Colonic mucosa (tissue), 4 donors: ENCODE results near the gene PCAT7. TPM values are rescaled to one million over a fixed set of nuclear protein-coding genes. Genes with fewer than 3 reads are reported as not detected.

Experiments used
- DNase-seq: peaks from one replicate; pipeline ENCODE4 v3.0.0-alpha.2; 2020
- H3K27ac ChIP-seq: fragments of 200-600 bp; one replicate; pipeline ENCODE4 v1.8.0; 2021
- H3K27me3 ChIP-seq: fragments of 200-600 bp; one replicate; pipeline ENCODE4 v1.8.0; 2021
- H3K36me3 ChIP-seq: fragments of 200-600 bp; one replicate; pipeline ENCODE4 v1.8.0; 2021
- H3K4me1 ChIP-seq: fragments of 200-600 bp; one replicate; pipeline ENCODE4 v1.8.0; 2021; ENCODE audit warnings: mild to moderate bottlenecking
- H3K4me3 ChIP-seq: fragments of 200-600 bp; one replicate; pipeline ENCODE4 v1.8.0; 2021
- H3K9ac ChIP-seq, 2 donors: one replicate each; pipeline ENCODE4 v1.7.0; 2013; ENCODE audit warnings: control low read depth in 2 of 2, low read depth in 2 of 2, low read length in 2 of 2
- H3K9me3 ChIP-seq: fragments of 200-600 bp; one replicate; pipeline ENCODE4 v1.8.0; 2021
- intact Hi-C: fragments of 100-400 bp; cut with DNase I; formaldehyde crosslinking; loops from one replicate; pipeline ENCODE4 v1.14.1; 2022
- total RNA-seq, 2 donors: library from RNA; stranded (reverse); fragmentation: NEBNext Ultra II Directional in 1 of 2; extraction: Animal tissue kit (Norgen Biotek cat#: 25700) in 1 of 2; gene quantifications; one replicate each; pipeline ENCODE4 v1.2.1, GENCODE V29; 2021
- TF ChIP-seq, protein P1 (sequence below): fragments of 200-600 bp; IDR thresholded peaks from one replicate; pipeline ENCODE4 v1.8.0; 2022; ENCODE audit warnings: antibody characterized with exemption, mild to moderate bottlenecking
- donor health status: healthy.
- donor health status: DM: no; HTN: no; CAD: no.
- donor health status: DM: no; HTN: no; CAD: no.

The PCAT7 gene
- total RNA-seq, 2 donors from 2014 or later, result 2.1 to 2.5 TPM

DNA sequence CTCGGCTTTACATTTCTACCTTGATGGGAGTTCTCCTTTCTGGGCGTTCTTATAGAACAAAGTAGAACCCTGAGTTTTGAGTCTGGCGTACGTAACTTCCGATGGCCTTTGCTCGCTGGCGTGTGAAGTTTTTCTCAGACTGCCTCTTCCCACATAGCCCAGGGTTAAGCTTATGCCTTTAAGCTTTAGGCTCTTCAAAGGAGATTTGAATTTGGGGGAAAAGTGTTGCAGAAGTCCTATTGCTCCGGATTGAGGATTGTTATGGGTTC, 52.5 kb downstream of the PCAT7 start:
- no peaks in the 10 kb centered on the region for H3K9me3 ChIP-seq
- no peak overlapping the region for H3K4me3 ChIP-seq
- peak overlapping the region; percentile 78 for H3K27ac ChIP-seq

DNA sequence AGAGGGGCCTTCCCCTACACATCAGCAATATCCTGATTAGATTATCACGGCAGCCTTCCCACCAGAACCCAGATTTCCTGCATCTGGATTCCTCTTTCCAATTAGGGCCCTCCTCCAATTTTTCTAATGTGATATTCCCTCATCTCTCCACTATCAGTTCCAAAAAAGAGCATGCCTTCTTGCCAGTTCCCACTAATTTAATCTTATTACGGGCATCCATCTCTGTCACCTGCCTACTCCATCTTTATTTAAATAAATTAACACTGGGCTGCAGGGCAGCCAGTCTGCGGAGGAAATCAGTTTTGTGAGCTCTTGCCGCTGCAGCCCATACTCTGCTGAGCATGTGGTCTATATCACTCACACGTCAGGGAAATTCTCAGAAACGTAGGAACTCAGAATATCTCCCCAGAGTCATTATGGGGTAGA, 55.3 kb downstream of the PCAT7 start:
- intact Hi-C loops, result no loop called here
- DNase-seq, result no peak
- Histone ChIP-seq H3K9me3 (no peaks in the 10 kb centered on the region), H3K27ac (no peak overlapping the region), H3K36me3 (no peaks in the 10 kb centered on the region), H3K4me1 (peaks cover 16% of the 10 kb centered on the region), H3K9ac (no peak overlapping the region), H3K4me3 (no peak overlapping the region), H3K27me3 (no peaks in the 10 kb centered on the region)
- TF ChIP-seq, protein P1, sequence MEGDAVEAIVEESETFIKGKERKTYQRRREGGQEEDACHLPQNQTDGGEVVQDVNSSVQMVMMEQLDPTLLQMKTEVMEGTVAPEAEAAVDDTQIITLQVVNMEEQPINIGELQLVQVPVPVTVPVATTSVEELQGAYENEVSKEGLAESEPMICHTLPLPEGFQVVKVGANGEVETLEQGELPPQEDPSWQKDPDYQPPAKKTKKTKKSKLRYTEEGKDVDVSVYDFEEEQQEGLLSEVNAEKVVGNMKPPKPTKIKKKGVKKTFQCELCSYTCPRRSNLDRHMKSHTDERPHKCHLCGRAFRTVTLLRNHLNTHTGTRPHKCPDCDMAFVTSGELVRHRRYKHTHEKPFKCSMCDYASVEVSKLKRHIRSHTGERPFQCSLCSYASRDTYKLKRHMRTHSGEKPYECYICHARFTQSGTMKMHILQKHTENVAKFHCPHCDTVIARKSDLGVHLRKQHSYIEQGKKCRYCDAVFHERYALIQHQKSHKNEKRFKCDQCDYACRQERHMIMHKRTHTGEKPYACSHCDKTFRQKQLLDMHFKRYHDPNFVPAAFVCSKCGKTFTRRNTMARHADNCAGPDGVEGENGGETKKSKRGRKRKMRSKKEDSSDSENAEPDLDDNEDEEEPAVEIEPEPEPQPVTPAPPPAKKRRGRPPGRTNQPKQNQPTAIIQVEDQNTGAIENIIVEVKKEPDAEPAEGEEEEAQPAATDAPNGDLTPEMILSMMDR, result no peak

More for the DNA sequence above, 52.5 kb downstream of the PCAT7 start:
- Histone ChIP-seq H3K27me3 (no peaks in the 10 kb centered on the region), H3K9ac (peak overlapping the region; percentile 13 to 91), H3K36me3 (no peaks in the 10 kb centered on the region), H3K4me1 (peaks cover 16% of the 10 kb centered on the region)
- TF ChIP-seq, protein P1, result no peak
- no peak for DNase-seq
- intact Hi-C loops, result no loop called here

DNA sequence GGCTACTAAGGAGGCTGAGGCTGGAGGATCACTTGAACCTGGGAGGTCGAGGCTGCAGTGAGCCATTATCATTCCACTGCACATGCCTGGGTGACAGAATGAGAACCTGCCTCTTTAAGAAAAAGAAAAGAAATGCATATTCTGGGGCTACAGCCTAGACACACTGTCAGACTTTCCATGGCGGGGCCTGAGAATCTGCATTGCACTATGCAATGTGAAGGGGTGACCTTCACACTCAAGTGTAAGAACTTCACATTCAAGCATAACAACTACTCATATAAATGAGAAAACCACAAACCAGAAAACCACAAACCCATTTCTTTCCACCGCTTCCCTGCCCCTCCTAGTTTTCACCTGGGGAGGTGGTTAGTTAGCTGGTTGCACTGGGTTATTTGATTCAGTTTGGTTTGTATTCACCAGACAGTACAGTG, 56.8 kb downstream of the PCAT7 start:
- no peak for DNase-seq
- TF ChIP-seq, protein P1, result no peak
- Histone ChIP-seq H3K4me3 (no peak overlapping the region), H3K27me3 (no peaks in the 10 kb centered on the region), H3K4me1 (peaks cover 16% of the 10 kb centered on the region), H3K36me3 (no peaks in the 10 kb centered on the region), H3K27ac (peak overlapping the region; percentile 72), H3K9ac (peak overlapping the region in 1 of 2 donors; percentile 57), H3K9me3 (no peaks in the 10 kb centered on the region)
- intact Hi-C loops, result no loop called here

DNA sequence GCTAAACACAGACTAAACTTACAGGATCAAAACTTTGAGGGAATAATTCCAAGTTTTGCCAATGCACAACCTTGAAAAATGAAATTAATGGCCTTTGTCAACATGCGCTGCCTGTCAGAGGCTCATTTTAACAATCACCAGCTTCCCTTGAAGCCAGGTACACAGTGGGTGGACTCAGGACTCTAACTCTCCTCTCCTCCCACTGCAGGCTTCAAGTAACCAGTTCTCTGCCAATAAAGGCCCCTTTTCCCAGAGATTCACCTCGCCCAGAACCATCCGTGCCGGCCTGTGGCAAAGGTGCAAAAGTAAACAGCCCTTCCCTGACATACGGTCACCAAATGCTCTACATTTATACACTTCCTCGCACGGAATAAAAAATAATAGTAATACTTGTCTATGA, 57.2 kb downstream of the PCAT7 start:
- Histone ChIP-seq H3K9me3 (no peaks in the 10 kb centered on the region), H3K9ac (peak overlapping the region in 1 of 2 donors; percentile 57), H3K27me3 (no peaks in the 10 kb centered on the region), H3K36me3 (no peaks in the 10 kb centered on the region), H3K27ac (peak overlapping the region; percentile 72), H3K4me3 (no peak overlapping the region), H3K4me1 (peaks cover 13% of the 10 kb centered on the region)
- intact Hi-C loops, result no loop called here
- TF ChIP-seq, protein P1, result no peak
- DNase-seq, result peak; percentile 70

DNA sequence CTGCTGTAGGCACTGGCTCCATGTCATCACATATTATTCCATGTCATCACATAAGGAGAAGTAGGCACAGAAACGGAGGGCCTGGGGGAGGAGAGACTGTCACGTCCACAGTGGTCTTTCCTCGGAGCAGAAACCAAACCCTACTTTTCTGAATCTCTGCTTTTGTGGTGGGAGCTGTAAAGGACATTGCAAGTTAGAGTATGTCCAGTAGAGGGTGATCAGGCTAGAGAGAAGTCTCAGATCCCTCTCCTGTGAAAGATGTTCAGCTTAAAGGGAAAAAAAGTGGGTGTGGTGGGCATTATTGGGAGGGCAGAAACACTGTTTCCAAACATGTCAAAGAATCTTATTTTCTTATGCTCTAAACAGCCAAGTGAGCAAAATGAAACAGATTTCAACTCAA, 58.1 kb downstream of the PCAT7 start:
- no peak overlapping the region for H3K27ac ChIP-seq
- no peak overlapping the region for H3K9ac ChIP-seq
- no peak for DNase-seq
- intact Hi-C loops, result no loop called here
- H3K36me3 ChIP-seq, result no peaks in the 10 kb centered on the region
- no peaks in the 10 kb centered on the region for H3K9me3 ChIP-seq
- TF ChIP-seq, protein P1, result no peak
- H3K4me3 ChIP-seq, result no peak overlapping the region
- H3K4me1 ChIP-seq, result peaks cover 7% of the 10 kb centered on the region
- no peaks in the 10 kb centered on the region for H3K27me3 ChIP-seq

DNA sequence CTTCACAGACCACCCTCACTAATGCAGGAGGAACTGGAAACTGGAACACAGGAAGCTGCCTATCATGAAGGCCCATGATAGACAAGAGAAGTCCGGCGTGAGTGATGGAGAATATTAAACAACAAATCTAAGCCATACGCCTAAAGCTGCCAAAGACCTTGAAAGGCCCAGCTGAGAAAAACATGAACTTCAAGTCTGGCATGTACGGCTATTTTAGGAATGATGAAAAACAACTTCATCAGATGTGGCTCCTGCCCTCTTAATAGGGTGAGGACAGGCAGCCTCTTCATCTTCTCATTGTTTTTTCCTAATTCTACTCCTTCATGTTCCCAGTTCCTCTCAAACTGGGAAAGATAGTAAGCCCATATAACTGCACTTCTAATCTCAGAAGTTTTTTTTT, 64.1 kb downstream of the PCAT7 start:
- Histone ChIP-seq H3K4me3 (no peak overlapping the region), H3K27me3 (no peaks in the 10 kb centered on the region), H3K36me3 (no peaks in the 10 kb centered on the region), H3K4me1 (no peaks in the 10 kb centered on the region), H3K27ac (no peak overlapping the region), H3K9ac (no peak overlapping the region), H3K9me3 (no peaks in the 10 kb centered on the region)
- TF ChIP-seq, protein P1, result no peak
- intact Hi-C loops, result no loop called here
- no peak for DNase-seq
